CD4-positive, alpha-beta T cell (primary cell): ENCODE results near the gene SLC12A3. TPM values are rescaled to one million over a fixed set of nuclear protein-coding genes. Genes with fewer than 3 reads are reported as not detected.

Experiments used
- ATAC-seq: fragments of 200-7000 bp; cut with Tn5 transposase; one replicate; pipeline ENCODE4 v1.10.0; 2022; ENCODE audit warnings: mild to moderate bottlenecking; ENCODE audit not compliant: poor library complexity
- CTCF ChIA-PET: fragments of 350-600 bp; sonication (Branson Sonifier 250); formaldehyde crosslinking; loops from one replicate; lab custom pipeline; 2021; ENCODE audit warnings: antibody characterized with exemption, inconsistent platforms; lab: Charles Lee
- POLR2A ChIA-PET: fragments of 350-600 bp; sonication (Branson Sonifier 250); formaldehyde crosslinking; loops from one replicate; lab custom pipeline; 2021; ENCODE audit warnings: antibody characterized with exemption, inconsistent platforms; lab: Charles Lee
- DNase-seq, 14 experiments: peaks; one replicate each; pipeline ENCODE4 v3.0.0-alpha.2; 2013 to 2020; ENCODE audit warnings: mixed read lengths in 2 of 14
- H3K27ac ChIP-seq, 2 donors: one replicate each; pipeline versions ENCODE4 v1.5.1 to v1.7.0; 2013; ENCODE audit warnings: low read length in 2 of 2, low read depth in 1 of 2, mild to moderate bottlenecking in 1 of 2
- H3K27me3 ChIP-seq, 2 experiments: 1 replicate in 1 of 2; 2 replicates in 1 of 2; pipeline versions ENCODE4 v1.6.1 to v1.7.0; 2013; ENCODE audit warnings: low read length in 2 of 2, control low read depth in 1 of 2, mild to moderate bottlenecking in 1 of 2, moderate library complexity in 1 of 2; ENCODE audit not compliant: insufficient read depth in 2 of 2, control insufficient read depth in 1 of 2
- H3K36me3 ChIP-seq: one replicate; pipeline ENCODE4 v1.6.1; 2013; ENCODE audit warnings: low read length, control low read depth; ENCODE audit not compliant: insufficient read depth
- H3K4me1 ChIP-seq: one replicate; pipeline ENCODE4 v1.6.1; 2013; ENCODE audit warnings: low read length, control low read depth; ENCODE audit not compliant: insufficient read depth
- H3K4me3 ChIP-seq: one replicate; pipeline ENCODE4 v1.5.1; 2013; ENCODE audit warnings: mild to moderate bottlenecking, low read length, moderate library complexity
- H3K9me3 ChIP-seq, 2 experiments: 1 replicate in 1 of 2; 2 replicates in 1 of 2; pipeline versions ENCODE4 v1.6.1 to v1.7.0; 2013; ENCODE audit warnings: low read length in 2 of 2, mild to moderate bottlenecking in 2 of 2, control low read depth in 1 of 2, moderate library complexity in 1 of 2; ENCODE audit not compliant: control insufficient read depth in 1 of 2, insufficient read depth in 1 of 2
- H3K27ac Mint-ChIP-seq: one replicate; pipeline ENCODE4 v1.8.0; 2020; ENCODE audit warnings: mixed read lengths
- H3K27me3 Mint-ChIP-seq: one replicate; pipeline ENCODE4 v1.8.0; 2021; ENCODE audit warnings: mixed read lengths
- H3K36me3 Mint-ChIP-seq: one replicate; pipeline ENCODE4 v1.8.0; 2021; ENCODE audit warnings: low read depth, mixed read lengths
- H3K4me1 Mint-ChIP-seq: one replicate; pipeline ENCODE4 v1.8.0; 2021; ENCODE audit warnings: low read depth, mixed read lengths
- H3K4me3 Mint-ChIP-seq: one replicate; pipeline ENCODE4 v1.8.0; 2020; ENCODE audit warnings: mild to moderate bottlenecking, mixed read lengths
- H3K9me3 Mint-ChIP-seq: one replicate; pipeline ENCODE4 v1.8.0; 2020; ENCODE audit warnings: mixed read lengths
- CTCF ChIP-seq: fragments of 200-600 bp; IDR thresholded peaks from one replicate; pipeline ENCODE4 v1.8.0; 2022; ENCODE audit warnings: antibody characterized with exemption, mild to moderate bottlenecking
- intact Hi-C, 2 experiments: fragments of 100-400 bp; cut with DNase I in 1 of 2; cut with micrococcal nuclease in 1 of 2; formaldehyde crosslinking; loops; one replicate each; pipeline versions ENCODE4 v1.15.1 to v1.9.0; 2023 to 2025; cut with DNase I, micrococcal nuclease
- total RNA-seq, 174 experiments: library from RNA in 2 of 174; stranded (reverse) in 2 of 174; gene quantifications; one replicate each; pipeline ENCODE4 v1.2.3 and lab custom pipeline; 2021 to 2026

SLC12A3 gene
- total RNA-seq, 2 experiments from 2014 or later = not detected

- ChIA-PET POLR2A (interaction anchor here (0.6 kb wide), 1 partner anchor 35 kb away, joined by 3 read pairs; no protein-coding TSS in a partner anchor), CTCF (no interaction called here)
- Mint-ChIP-seq H3K4me1 (peaks cover 23% of the 10 kb centered on the region), H3K4me3 (no peak overlapping the region), H3K9me3 (no peaks in the 10 kb centered on the region), H3K27ac (no peak overlapping the region), H3K36me3 (no peaks in the 10 kb centered on the region), H3K27me3 (no peaks in the 10 kb centered on the region)
- TF ChIP-seq CTCF = no peak
- H3K9me3 ChIP-seq = no peaks in the 10 kb centered on the region
- intact Hi-C loops = no loop called here
- no peak for DNase-seq
- no peak overlapping the region for H3K4me3 ChIP-seq
- H3K27ac ChIP-seq = no peak overlapping the region
- H3K27me3 ChIP-seq = no peaks in the 10 kb centered on the region
- no peaks in the 10 kb centered on the region for H3K36me3 ChIP-seq
- ATAC-seq = no peak
- peaks cover 40% of the 10 kb centered on the region for H3K4me1 ChIP-seq
These were observed 48.0 kb downstream of the SLC12A3 start for GRCh38 chr16:56912746-56913708.

GRCh38 chr16:56914896-56915295 lies 49.9 kb downstream of the SLC12A3 start:
- H3K4me3 ChIP-seq = no peak overlapping the region
- POLR2A ChIA-PET = no interaction called here
- H3K36me3 ChIP-seq = no peaks in the 10 kb centered on the region
- peaks cover 40% of the 10 kb centered on the region for H3K4me1 ChIP-seq
- intact Hi-C loops = no loop called here
- DNase-seq (no peak), ATAC-seq (no peak)
- no peak for TF ChIP-seq CTCF
- no peak overlapping the region for H3K27ac Mint-ChIP-seq
- no peak overlapping the region for H3K4me3 Mint-ChIP-seq
- no peaks in the 10 kb centered on the region for H3K9me3 Mint-ChIP-seq
- no peaks in the 10 kb centered on the region for H3K27me3 Mint-ChIP-seq
- CTCF ChIA-PET = no interaction called here
- no peaks in the 10 kb centered on the region for H3K9me3 ChIP-seq
- no peak overlapping the region for H3K27ac ChIP-seq
- peaks cover 23% of the 10 kb centered on the region for H3K4me1 Mint-ChIP-seq
- H3K36me3 Mint-ChIP-seq = no peaks in the 10 kb centered on the region
- H3K27me3 ChIP-seq = no peaks in the 10 kb centered on the region

GRCh38 chr16:56915336-56916119 lies 50.5 kb downstream of the SLC12A3 start:
- Mint-ChIP-seq H3K9me3 (no peaks in the 10 kb centered on the region), H3K27me3 (no peaks in the 10 kb centered on the region), H3K4me1 (peaks cover 23% of the 10 kb centered on the region), H3K36me3 (no peaks in the 10 kb centered on the region), H3K27ac (no peak overlapping the region), H3K4me3 (no peak overlapping the region)
- ChIA-PET CTCF (no interaction called here), POLR2A (no interaction called here)
- H3K27me3 ChIP-seq = no peaks in the 10 kb centered on the region
- DNase-seq (no peak), ATAC-seq (no peak)
- H3K4me1 ChIP-seq = peaks cover 37% of the 10 kb centered on the region
- no peak for TF ChIP-seq CTCF
- H3K27ac ChIP-seq = no peak overlapping the region
- intact Hi-C loops = no loop called here
- no peaks in the 10 kb centered on the region for H3K36me3 ChIP-seq
- H3K9me3 ChIP-seq = no peaks in the 10 kb centered on the region
- H3K4me3 ChIP-seq = no peak overlapping the region
